ENCODE measurements around the gene PPM1A. TPM values are rescaled to one million over a fixed set of nuclear protein-coding genes. Genes with fewer than 3 reads are reported as not detected.

PPM1A gene
- total RNA-seq, 4 donors from 2014 or later, result 81.2 to 107 (median 86.1) TPM

GRCh38 chr14:60238955-60239354, 10.1 kb upstream of the PPM1A start:
- in situ Hi-C loops (cut with MboI; ENCODE audit: low sequenced_read_pairs in 4 of 4) (no loop called here), intact Hi-C loops (cut with DNase I; ENCODE audit: low total_unique reads) (no loop called here)
- ATAC-seq (no peak), DNase-seq (no peak)
- Histone ChIP-seq H3K4me1 (peaks cover 7 to 10% of the 10 kb centered on the region in 2 donors), H3K36me3 (no peaks in the 10 kb centered on the region), H3K4me3 (no peak overlapping the region), H3K27ac (no peak overlapping the region), H3K9me3 (no peaks in the 10 kb centered on the region), H3K27me3 (no peaks in the 10 kb centered on the region)
- TF ChIP-seq, protein P1, sequence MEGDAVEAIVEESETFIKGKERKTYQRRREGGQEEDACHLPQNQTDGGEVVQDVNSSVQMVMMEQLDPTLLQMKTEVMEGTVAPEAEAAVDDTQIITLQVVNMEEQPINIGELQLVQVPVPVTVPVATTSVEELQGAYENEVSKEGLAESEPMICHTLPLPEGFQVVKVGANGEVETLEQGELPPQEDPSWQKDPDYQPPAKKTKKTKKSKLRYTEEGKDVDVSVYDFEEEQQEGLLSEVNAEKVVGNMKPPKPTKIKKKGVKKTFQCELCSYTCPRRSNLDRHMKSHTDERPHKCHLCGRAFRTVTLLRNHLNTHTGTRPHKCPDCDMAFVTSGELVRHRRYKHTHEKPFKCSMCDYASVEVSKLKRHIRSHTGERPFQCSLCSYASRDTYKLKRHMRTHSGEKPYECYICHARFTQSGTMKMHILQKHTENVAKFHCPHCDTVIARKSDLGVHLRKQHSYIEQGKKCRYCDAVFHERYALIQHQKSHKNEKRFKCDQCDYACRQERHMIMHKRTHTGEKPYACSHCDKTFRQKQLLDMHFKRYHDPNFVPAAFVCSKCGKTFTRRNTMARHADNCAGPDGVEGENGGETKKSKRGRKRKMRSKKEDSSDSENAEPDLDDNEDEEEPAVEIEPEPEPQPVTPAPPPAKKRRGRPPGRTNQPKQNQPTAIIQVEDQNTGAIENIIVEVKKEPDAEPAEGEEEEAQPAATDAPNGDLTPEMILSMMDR (IDR thresholded peaks at IDR 0.05 in 4 of 5, conservative IDR thresholded peaks at IDR 0.05 in 1 of 5), result no peak
- no peak for TF ChIP-seq POLR2A (IDR thresholded peaks at IDR 0.05)

- TF ChIP-seq POLR2A (IDR thresholded peaks at IDR 0.05), result no peak
- TF ChIP-seq, protein P1 (IDR thresholded peaks at IDR 0.05 in 4 of 5, conservative IDR thresholded peaks at IDR 0.05 in 1 of 5), result no peak
- DNase-seq, result no peak
- in situ Hi-C loops (cut with MboI; ENCODE audit: low sequenced_read_pairs in 4 of 4) (no loop called here), intact Hi-C loops (cut with DNase I; ENCODE audit: low total_unique reads) (loop anchor here (10.0 kb wide), 1 partner anchor 405 kb away; the partner anchor contains the start of gene SIX1)
- H3K36me3 ChIP-seq, result no peaks in the 10 kb centered on the region
- H3K9me3 ChIP-seq, result no peaks in the 10 kb centered on the region
- no peak overlapping the region for H3K4me3 ChIP-seq
- no peak for ATAC-seq
- no peak overlapping the region for H3K27ac ChIP-seq
- peaks cover 5 to 7% of the 10 kb centered on the region in 2 donors for H3K4me1 ChIP-seq
- H3K27me3 ChIP-seq, result no peaks in the 10 kb centered on the region
These were observed 8.7 kb upstream of the PPM1A start for GRCh38 chr14:60240139-60240856.

- no peak for ATAC-seq
- Histone ChIP-seq H3K36me3 (no peaks in the 10 kb centered on the region), H3K27ac (no peak overlapping the region), H3K4me1 (no peaks in the 10 kb centered on the region), H3K27me3 (no peaks in the 10 kb centered on the region), H3K9me3 (no peaks in the 10 kb centered on the region), H3K4me3 (no peak overlapping the region)
- in situ Hi-C loops (cut with MboI; ENCODE audit: low sequenced_read_pairs in 4 of 4) (no loop called here), intact Hi-C loops (cut with DNase I; ENCODE audit: low total_unique reads) (loop anchor here (10.0 kb wide), 1 partner anchor 404 kb away; the partner anchor contains the start of gene SIX1)
- no peak for TF ChIP-seq POLR2A (IDR thresholded peaks at IDR 0.05)
- TF ChIP-seq, protein P1 (IDR thresholded peaks at IDR 0.05 in 4 of 5, conservative IDR thresholded peaks at IDR 0.05 in 1 of 5), result no peak
- no peak for DNase-seq
These were observed 7.9 kb upstream of the PPM1A start for GRCh38 chr14:60241091-60241490.

GRCh38 chr14:60242429-60242828, 6.6 kb upstream of the PPM1A start:
- no peaks in the 10 kb centered on the region for H3K36me3 ChIP-seq
- no peaks in the 10 kb centered on the region for H3K9me3 ChIP-seq
- H3K27ac ChIP-seq, result no peak overlapping the region
- ATAC-seq (no peak), DNase-seq (no peak)
- no peaks in the 10 kb centered on the region for H3K27me3 ChIP-seq
- in situ Hi-C loops (cut with MboI; ENCODE audit: low sequenced_read_pairs in 4 of 4) (no loop called here), intact Hi-C loops (cut with DNase I; ENCODE audit: low total_unique reads) (loop anchor here (10.0 kb wide), 1 partner anchor 402 kb away; the partner anchor contains the start of gene SIX1)
- H3K4me3 ChIP-seq, result no peak overlapping the region
- no peaks in the 10 kb centered on the region for H3K4me1 ChIP-seq
- TF ChIP-seq, protein P1 (IDR thresholded peaks at IDR 0.05 in 4 of 5, conservative IDR thresholded peaks at IDR 0.05 in 1 of 5), result no peak

Measured in gastrocnemius medialis (tissue), 4 donors.